Motor neuron (in vitro differentiated cells): ENCODE results near the gene RPL27. TPM values are rescaled to one million over a fixed set of nuclear protein-coding genes. Genes with fewer than 3 reads are reported as not detected.
"Not testable (repeated sequence)": the region's sequence is repeated elsewhere in the genome, so short reads cannot be mapped to it uniquely, and the experiment has no call there.

Experiments used
- ATAC-seq, 8 experiments: fragments of 200-7000 bp; cut with Tn5 transposase; replicated peaks in 6 of 8; 2 replicates each; pipeline ENCODE4 v1.8.0; 2021; ENCODE audit warnings: mild to moderate bottlenecking in 8 of 8, moderate library complexity in 8 of 8
- H3K27ac ChIP-seq, 2 donors: fragments of 250-450 bp; sonication (Bioruptor Pico); 2 replicates each; pipeline ENCODE4 v1.9.0; 2021; ENCODE audit warnings: antibody characterized with exemption in 2 of 2, mild to moderate bottlenecking in 2 of 2, moderate library complexity in 1 of 2
- H3K4me1 ChIP-seq, 2 donors: fragments of 250-450 bp; sonication (Bioruptor Pico); replicated peaks in 1 of 2; 2 replicates each; pipeline ENCODE4 v1.6.1; 2021; ENCODE audit warnings: antibody characterized with exemption in 2 of 2, mild to moderate bottlenecking in 2 of 2, moderate library complexity in 1 of 2
- H3K4me3 ChIP-seq, 5 donors: fragments of 250-450 bp; sonication (Bioruptor Pico); 2 replicates each; pipeline ENCODE4 v1.9.0; 2021; ENCODE audit warnings: antibody characterized with exemption in 5 of 5, mild to moderate bottlenecking in 5 of 5, moderate library complexity in 4 of 5
- WGBS, 10 experiments: fragments of 450-650 bp; shearing (Covaris generic); methylation state at CpG; one replicate each; pipeline ENCODE4 v1.0.0; 2022; 5-methylcytosine and 5-hydroxymethylcytosine counted together
- in situ Hi-C, 9 experiments: fragments of 400-800 bp; cut with MboI; loops; one replicate each; pipeline ENCODE4 v1.15.0; 2021; ENCODE audit warnings: low sequenced_read_pairs in 9 of 9, low pct_unique_long_range_greater_than_20kb in 2 of 9; ENCODE audit not compliant: unreplicated experiment in 9 of 9
- total RNA-seq, 8 experiments: library from RNA; unstranded; fragments of 300-600 nt; gene quantifications; 2 replicates each; pipeline versions ENCODE4 v1.2.3 to v1.2.4, GENCODE V29; 2022

RPL27 gene
- total RNA-seq: 1,000 to 10,000 TPM; 1,328 to 3,262 (median 2,235) TPM

- H3K27ac ChIP-seq: peak within 1 kb of the TSS; percentile 72 to 94
- H3K4me3 ChIP-seq: peak within 1 kb of the TSS; percentile 49 to 75 (median 60)
- H3K4me1 ChIP-seq: peaks cover 10 to 13% of the 10 kb centered on the region in 2 donors
- 0 to 7% (median 0%) methylated on average over 1 to 27 of the region's 49 CpGs; no CpG with 5 or more reads in 1 of the 10 experiments for WGBS, 10 experiments
- peak; percentile 86 to 98 (median 96) for ATAC-seq
- in situ Hi-C loops: no loop called here
These were observed at the start of gene RPL27 for GRCh38 chr17:42997984-42998938. TSS of gene RPL27 (plus strand) at chr17:42998419. CDS start at chr17:42998751, 332 bp downstream.

GRCh38 chr17:42950044-42950783 lies 48.0 kb upstream of the RPL27 start:
- in situ Hi-C loops: no loop called here
- 60 to 96% (median 85%) methylated on average over 1 to 9 of the region's 13 CpGs; no CpG with 5 or more reads in 4 of the 10 experiments for WGBS, 10 experiments
- no peaks in the 10 kb centered on the region for H3K4me1 ChIP-seq
- no peak for ATAC-seq
- H3K4me3 ChIP-seq: no peak overlapping the region
- H3K27ac ChIP-seq: no peak overlapping the region

DNA sequence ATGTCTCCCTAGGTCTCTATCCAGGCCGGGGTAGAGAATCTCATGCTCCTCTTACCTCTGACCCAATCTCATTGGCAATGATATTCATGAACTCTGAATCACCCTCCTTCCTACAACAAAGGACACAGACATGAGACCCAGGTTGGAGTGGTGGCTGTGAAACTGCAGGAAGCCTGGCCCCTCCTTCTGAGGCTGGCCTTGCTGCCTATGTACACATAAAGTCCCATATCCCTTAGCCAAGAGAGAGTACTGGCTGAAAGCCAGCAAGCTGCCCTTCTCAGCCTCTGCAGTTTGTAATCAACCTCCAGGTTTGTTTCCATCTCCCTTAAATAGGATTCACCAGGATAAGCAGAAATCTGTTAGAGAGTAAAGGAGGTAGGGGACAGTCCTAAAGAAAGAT lies 44.5 kb upstream of the RPL27 start:
- Histone ChIP-seq H3K4me1 (no peaks in the 10 kb centered on the region), H3K4me3 (no peak overlapping the region), H3K27ac (no peak overlapping the region)
- in situ Hi-C loops: no loop called here
- 57 to 100% (median 100%) methylated on average over 1 of the region's 1 CpG; no CpG with 5 or more reads in 5 of the 10 experiments for WGBS, 10 experiments
- peak in 1 of 8 experiments; percentile 24 for ATAC-seq

- H3K4me3 ChIP-seq: peak within 1 kb of the TSS; percentile 58 to 87 (median 85)
- in situ Hi-C loops: no loop called here
- peak within 1 kb of the TSS; percentile 58 to 83 for H3K27ac ChIP-seq
- 0 to 6% (median 0%) methylated on average over 4 to 25 of the region's 43 CpGs; no CpG with 5 or more reads in 2 of the 10 experiments for WGBS, 10 experiments
- ATAC-seq: peak; percentile 94 to 97 (median 95)
- peaks cover 7 to 20% of the 10 kb centered on the region in 2 donors for H3K4me1 ChIP-seq
These were observed 33.9 kb upstream of the RPL27 start, which contains the start of gene AARSD1 for GRCh38 chr17:42964161-42964932. TSS of gene AARSD1 (minus strand) at chr17:42964454. CDS start at chr17:42964440, 14 bp downstream.

DNA sequence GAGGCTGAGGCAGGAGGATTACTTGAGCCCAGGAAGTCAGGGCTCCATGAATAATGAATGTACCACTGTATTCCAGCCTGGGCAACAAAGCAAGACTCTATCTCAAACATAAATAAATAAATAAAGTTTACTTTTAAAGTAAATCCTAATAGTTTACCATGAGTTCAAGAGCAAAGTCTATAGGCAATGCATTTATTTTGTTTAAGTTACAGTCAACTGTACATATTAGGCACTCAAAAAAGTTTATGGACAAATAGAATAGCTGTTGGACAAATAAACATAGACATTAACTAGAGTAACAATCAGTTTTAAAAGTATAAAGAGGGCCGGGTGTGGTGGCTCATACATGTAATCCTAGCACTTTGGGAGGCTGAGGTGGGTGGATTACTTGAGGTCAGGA lies 30.3 kb upstream of the RPL27 start:
- peaks cover 6 to 23% of the 10 kb centered on the region in 2 donors for H3K4me1 ChIP-seq
- in situ Hi-C loops: no loop called here
- no peak overlapping the region for H3K27ac ChIP-seq
- 0 to 100% (median 100%) methylated on average over 1 of the region's 1 CpG; no CpG with 5 or more reads in 3 of the 10 experiments for WGBS, 10 experiments
- no peak overlapping the region for H3K4me3 ChIP-seq
- no peak for ATAC-seq

DNA sequence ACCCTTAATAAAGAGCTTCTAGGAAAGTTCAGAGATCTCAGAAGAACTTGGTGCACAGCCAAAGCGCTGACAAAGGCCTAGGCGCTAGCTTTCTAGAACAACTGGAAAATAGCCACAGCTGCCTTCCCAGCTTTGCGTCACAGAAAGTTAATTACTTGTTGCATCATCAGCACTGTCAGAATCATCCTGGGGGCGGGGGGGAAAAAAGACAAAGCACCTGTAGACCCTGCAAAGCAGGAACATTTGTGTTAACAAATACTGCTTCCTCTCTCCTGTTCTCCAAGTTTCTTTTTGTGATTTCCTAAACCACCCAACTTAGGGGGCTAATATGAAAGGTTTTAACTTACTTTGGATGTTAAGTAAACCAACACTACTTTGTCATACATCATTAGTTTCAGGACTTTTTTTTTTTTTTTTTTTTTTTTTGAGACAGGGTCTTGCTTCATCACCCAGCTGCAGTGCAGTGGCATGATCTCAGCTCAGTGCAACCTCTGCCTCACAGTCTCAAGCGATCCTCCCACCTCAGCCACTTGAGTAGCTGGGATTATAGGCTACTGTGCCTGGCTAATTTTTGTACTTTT lies 29.1 kb upstream of the RPL27 start:
- H3K27ac ChIP-seq: peak overlapping the region in 1 of 2 donors; percentile 75
- peaks cover 0 to 16% of the 10 kb centered on the region in 2 donors for H3K4me1 ChIP-seq
- 0 to 100% (median 58%) methylated on average over 1 to 4 of the region's 5 CpGs; no CpG with 5 or more reads in 2 of the 10 experiments for WGBS, 10 experiments
- in situ Hi-C loops: no loop called here
- no peak overlapping the region for H3K4me3 ChIP-seq
- peak in 5 of 8 experiments; percentile 50 to 83 (median 55) for ATAC-seq

DNA sequence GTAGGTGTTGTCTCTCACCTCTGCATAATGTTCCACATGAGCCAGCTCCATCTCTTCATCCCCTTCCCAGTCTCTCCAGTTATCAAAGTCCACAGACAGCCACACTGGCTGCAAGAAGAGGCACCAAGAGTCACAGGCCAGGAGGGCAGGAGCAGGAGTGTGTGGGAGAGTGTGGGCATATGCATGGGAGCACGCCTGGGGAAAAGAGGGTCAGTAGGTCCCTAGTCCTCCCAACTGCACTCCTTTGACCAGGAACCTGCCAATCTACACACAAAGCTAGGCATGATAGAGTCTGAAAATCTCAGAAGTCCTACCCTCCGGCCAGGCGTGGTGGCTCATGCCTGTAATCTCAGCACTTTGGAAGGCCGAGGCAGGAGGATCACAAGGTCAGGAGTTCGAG lies 26.6 kb upstream of the RPL27 start:
- no peak for ATAC-seq
- no peak overlapping the region for H3K27ac ChIP-seq
- in situ Hi-C loops: no loop called here
- no peak overlapping the region for H3K4me3 ChIP-seq
- WGBS, 10 experiments: 76 to 100% (median 90%) methylated on average over 1 to 3 of the region's 5 CpGs; no CpG with 5 or more reads in 6 of the 10 experiments
- H3K4me1 ChIP-seq: peaks cover 0 to 10% of the 10 kb centered on the region in 2 donors

DNA sequence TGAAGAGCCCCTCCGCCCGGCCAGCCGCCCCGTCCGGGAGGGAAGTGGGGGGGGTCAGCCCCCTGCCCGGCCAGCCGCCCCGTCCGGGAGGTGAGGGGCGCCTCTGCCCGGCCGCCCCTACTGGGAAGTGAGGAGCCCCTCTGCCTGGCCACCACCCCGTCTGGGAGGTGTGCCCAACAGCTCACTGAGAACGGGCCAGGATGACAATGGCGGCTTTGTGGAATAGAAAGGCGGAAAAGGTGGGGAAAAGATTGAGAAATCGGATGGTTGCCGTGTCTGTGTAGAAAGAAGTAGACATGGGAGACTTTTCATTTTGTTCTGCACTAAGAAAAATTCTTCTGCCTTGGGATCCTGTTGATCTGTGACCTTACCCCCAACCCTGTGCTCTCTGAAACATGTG lies 24.9 kb upstream of the RPL27 start:
- ATAC-seq, H3K27ac ChIP-seq, H3K4me3 ChIP-seq, in situ Hi-C loops: not testable (repeated sequence)
- no CpG with 5 or more reads among the region's 18 CpGs for WGBS, 10 experiments
- H3K4me1 ChIP-seq: peaks cover 0 to 10% of the 10 kb centered on the region in 2 donors

GRCh38 chr17:42975265-42975664 lies 23.0 kb upstream of the RPL27 start:
- no peak for ATAC-seq
- Histone ChIP-seq H3K4me3 (no peak overlapping the region), H3K27ac (no peak overlapping the region), H3K4me1 (peaks cover 6% of the 10 kb centered on the region in 2 donors)
- in situ Hi-C loops: no loop called here
- WGBS, 10 experiments: 50 to 100% (median 80%) methylated on average over 1 to 2 of the region's 2 CpGs; no CpG with 5 or more reads in 3 of the 10 experiments

- H3K4me3 ChIP-seq, H3K4me1 ChIP-seq, ATAC-seq, H3K27ac ChIP-seq, in situ Hi-C loops: not testable (repeated sequence)
- WGBS, 10 experiments: 75 to 100% (median 90%) methylated on average over 1 to 12 of the region's 16 CpGs; no CpG with 5 or more reads in 1 of the 10 experiments
These were observed 22.5 kb upstream of the RPL27 start for GRCh38 chr17:42975701-42976100.

- peaks cover 12 to 18% of the 10 kb centered on the region in 2 donors for H3K4me1 ChIP-seq
- H3K4me3 ChIP-seq: peak within 1 kb of the TSS; percentile 82 to 97 (median 85)
- WGBS, 10 experiments: 0 to 90% (median 36%) methylated on average over 1 to 9 of the region's 21 CpGs; no CpG with 5 or more reads in 3 of the 10 experiments
- in situ Hi-C loops: no loop called here
- peak within 1 kb of the TSS; percentile 87 to 88 for H3K27ac ChIP-seq
- peak; percentile 36 to 78 (median 57) for ATAC-seq
These were observed 18.5 kb upstream of the RPL27 start, which contains the start of gene PTGES3L for GRCh38 chr17:42979511-42980273. TSS of gene PTGES3L (minus strand) at chr17:42980080. CDS start at chr17:42980053, 27 bp downstream.
